Muscle of leg (tissue), 11 donors: ENCODE data around the gene PARD6G. TPM values are rescaled to one million over a fixed set of nuclear protein-coding genes. Genes with fewer than 3 reads are reported as not detected.

ENCODE experiments used
- DNase-seq: peaks from one replicate; pipeline ENCODE4 v3.0.0; 2013
- H3K27ac ChIP-seq: one replicate; pipeline ENCODE4 v1.5.1; 2013; ENCODE audit warnings: mild to moderate bottlenecking, low read length, control low read depth
- H3K27me3 ChIP-seq: one replicate; pipeline ENCODE4 v1.6.1; 2013; ENCODE audit warnings: low read length; ENCODE audit not compliant: control insufficient read depth, insufficient read depth
- H3K36me3 ChIP-seq: one replicate; pipeline ENCODE4 v1.6.1; 2013; ENCODE audit warnings: low read length; ENCODE audit not compliant: control insufficient read depth, insufficient read depth
- H3K4me1 ChIP-seq: one replicate; pipeline ENCODE4 v1.6.1; 2013; ENCODE audit warnings: low read length; ENCODE audit not compliant: control insufficient read depth, insufficient read depth
- H3K4me3 ChIP-seq: one replicate; pipeline ENCODE4 v1.5.1; 2013; ENCODE audit warnings: low read length, control low read depth
- H3K9me3 ChIP-seq: replicated peaks from 2 replicates; pipeline ENCODE4 v1.6.1; 2013; ENCODE audit warnings: low read depth, low read length; ENCODE audit not compliant: control insufficient read depth
- WGBS: methylation state at CpG from one replicate; pipeline ENCODE4 v1.1.5; 2013; ENCODE audit warnings: missing lambda C conversion rate; ENCODE audit not compliant: insufficient coverage; 5-methylcytosine and 5-hydroxymethylcytosine counted together
- polyA plus RNA-seq, 8 donors: library from polyadenylated mRNA; unstranded; fragments of 120-200 nt; gene quantifications; one replicate each; pipeline versions ENCODE4 v1.2.1 to v1.2.3, GENCODE V29; 2013; ENCODE audit warnings: inconsistent platforms in 1 of 8, low replicate concordance in 1 of 8; ENCODE audit not compliant: insufficient read length in 8 of 8, insufficient read depth in 1 of 8
- total RNA-seq: library from RNA; stranded (reverse); fragments of 120-200 nt; gene quantifications from one replicate; pipeline ENCODE4 v1.2.4, GENCODE V29; 2013

PARD6G gene
- total and polyA plus RNA-seq, 9 donors = 2.9 to 9.6 (median 6.9) TPM

DNA sequence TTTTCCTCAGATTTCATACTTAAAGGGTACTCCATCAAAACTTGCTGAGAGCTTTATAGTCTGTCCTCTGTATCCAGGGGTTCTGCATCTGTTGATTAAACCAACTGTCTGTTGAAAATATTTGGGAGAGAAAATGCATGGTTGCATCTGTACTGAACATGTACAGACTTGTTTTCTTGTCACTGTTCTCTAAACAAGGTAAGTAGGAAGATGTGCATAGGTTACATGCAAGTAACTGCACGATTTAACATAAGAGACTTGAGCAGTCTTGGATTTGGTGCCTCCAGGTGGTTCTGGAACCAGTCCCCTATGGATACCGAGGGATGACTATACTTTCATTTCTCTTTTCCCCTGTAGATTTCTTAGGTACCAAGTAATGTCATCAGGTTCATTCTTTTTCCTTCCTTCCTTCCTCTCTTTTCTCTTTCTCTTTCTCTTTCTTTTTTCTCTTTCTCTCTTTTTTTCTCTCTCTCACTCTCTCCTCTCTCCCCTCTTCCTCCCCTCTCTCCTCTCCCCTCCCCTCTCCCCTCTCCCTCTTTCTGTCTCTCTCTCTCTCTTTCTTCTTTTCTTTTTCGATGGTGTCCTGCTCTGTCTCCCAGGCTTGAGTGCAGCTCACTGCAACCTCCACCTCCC, 115.0 kb downstream of the PARD6G start:
- WGBS = 69% methylated on average over 3 of the region's 3 CpGs
- peaks cover 38% of the 10 kb centered on the region for H3K36me3 ChIP-seq
- DNase-seq = no peak

DNA sequence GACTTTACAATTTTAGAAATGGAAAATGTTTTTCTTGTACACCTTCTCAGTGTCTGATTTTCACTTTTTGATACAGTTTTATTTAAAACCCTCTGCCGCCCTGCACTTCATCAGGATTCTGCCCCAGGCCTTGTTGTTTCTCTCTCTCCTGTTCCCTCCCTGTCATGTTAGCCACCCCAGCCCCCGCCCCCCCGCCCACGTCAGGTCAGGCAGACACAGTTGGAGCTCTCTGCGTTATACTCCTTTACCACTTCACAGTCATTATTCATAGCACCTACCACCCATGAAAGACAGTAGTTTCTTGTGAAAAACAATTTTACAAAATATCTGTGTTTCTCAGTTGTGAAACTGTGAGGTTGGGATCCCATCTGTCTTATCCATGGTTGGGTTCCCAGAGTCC, 116.8 kb downstream of the PARD6G start:
- 100% methylated on average over 1 of the region's 5 CpGs for WGBS

More for the DNA sequence above, 115.0 kb downstream of the PARD6G start:
- Histone ChIP-seq H3K27ac (no peak overlapping the region), H3K4me3 (no peak overlapping the region), H3K4me1 (no peaks in the 10 kb centered on the region), H3K9me3 (no peaks in the 10 kb centered on the region), H3K27me3 (no peaks in the 10 kb centered on the region)

DNA sequence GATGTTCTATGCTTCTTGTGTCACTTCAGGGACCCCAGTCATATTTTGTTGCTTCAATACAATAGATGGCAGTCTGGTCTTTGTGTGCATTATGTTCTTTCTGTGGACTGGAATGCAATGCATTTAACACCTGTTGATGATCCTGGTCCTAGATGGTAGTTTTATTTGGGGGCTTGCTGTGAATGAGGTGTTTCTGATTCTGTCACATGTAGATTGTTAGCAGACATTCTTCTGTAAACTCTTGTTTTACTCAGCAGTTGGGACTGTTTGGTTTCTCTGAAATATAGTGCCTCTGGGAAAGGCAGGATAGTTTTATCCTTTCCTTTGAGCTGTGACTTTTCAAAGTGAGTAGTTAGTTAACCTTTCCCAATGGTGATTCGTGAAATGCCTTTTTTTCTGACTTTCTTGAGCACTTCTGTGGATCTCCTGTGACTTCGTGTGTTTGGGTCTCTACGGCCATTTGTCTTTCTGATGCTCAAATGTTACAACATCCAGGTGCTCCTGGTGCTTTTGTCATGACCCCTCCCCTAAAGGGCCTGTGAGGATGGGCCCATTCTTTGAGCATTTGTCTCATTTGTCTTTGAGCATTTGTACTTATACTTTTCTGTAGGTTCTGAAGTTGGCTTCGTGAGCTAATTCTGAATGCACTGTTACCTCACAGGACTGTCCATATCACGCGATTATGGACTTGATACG, 117.5 kb downstream of the PARD6G start:
- Histone ChIP-seq H3K4me1 (no peaks in the 10 kb centered on the region), H3K36me3 (peaks cover 17% of the 10 kb centered on the region), H3K4me3 (no peak overlapping the region), H3K9me3 (peaks cover 3% of the 10 kb centered on the region), H3K27ac (no peak overlapping the region), H3K27me3 (no peaks in the 10 kb centered on the region)
- 74% methylated on average over 3 of the region's 7 CpGs for WGBS
- no peak for DNase-seq

More for the DNA sequence above, 116.8 kb downstream of the PARD6G start:
- H3K9me3 ChIP-seq = peaks cover 3% of the 10 kb centered on the region
- H3K27ac ChIP-seq = no peak overlapping the region
- no peaks in the 10 kb centered on the region for H3K4me1 ChIP-seq
- peaks cover 21% of the 10 kb centered on the region for H3K36me3 ChIP-seq
- no peak overlapping the region for H3K4me3 ChIP-seq
- no peaks in the 10 kb centered on the region for H3K27me3 ChIP-seq
- no peak for DNase-seq

DNA sequence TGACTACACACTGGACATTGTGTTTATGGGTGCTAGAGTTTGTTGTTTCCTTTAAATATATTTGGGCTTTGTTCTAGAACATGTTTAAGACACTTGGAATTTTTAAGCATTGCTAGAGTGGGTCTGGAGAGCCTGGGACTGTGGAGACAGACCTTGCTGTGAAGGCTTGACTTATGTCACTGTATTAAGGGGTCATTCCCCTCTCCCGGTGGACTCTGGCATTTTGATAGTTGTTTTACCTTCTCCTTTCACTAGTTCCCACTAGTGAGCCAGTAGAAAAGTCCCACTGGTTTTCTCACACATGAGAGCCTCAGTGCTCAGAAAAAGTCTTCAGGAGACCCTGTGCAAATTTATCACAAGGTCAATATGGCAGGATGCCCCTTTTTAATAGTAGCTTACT, 119.7 kb downstream of the PARD6G start:
- DNase-seq = no peak
- Histone ChIP-seq H3K4me1 (no peaks in the 10 kb centered on the region), H3K4me3 (no peak overlapping the region), H3K9me3 (peaks cover 3% of the 10 kb centered on the region), H3K27ac (no peak overlapping the region), H3K36me3 (no peaks in the 10 kb centered on the region), H3K27me3 (no peaks in the 10 kb centered on the region)
- WGBS = no CpG with 5 or more reads among the region's 1 CpG

DNA sequence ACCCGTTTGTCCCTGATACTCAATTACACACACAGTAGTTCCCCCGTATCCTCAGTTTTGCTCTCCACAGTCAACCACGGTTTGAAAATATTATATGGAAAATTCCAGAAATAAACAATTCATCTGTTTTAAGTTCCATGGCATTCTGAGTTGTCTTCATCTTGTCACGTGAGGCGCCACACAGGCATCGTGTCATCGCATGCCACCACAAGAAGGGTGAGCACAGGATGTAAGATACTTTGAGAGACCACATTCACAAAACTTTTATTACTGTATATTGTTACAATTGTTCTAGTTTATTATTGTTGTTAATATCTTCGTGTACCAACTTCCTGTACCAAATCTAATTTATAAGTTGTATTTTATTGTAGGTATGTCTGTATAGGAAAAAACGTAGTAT, 120.5 kb downstream of the PARD6G start:
- Histone ChIP-seq H3K9me3 (peaks cover 3% of the 10 kb centered on the region), H3K4me1 (no peaks in the 10 kb centered on the region), H3K4me3 (no peak overlapping the region), H3K36me3 (no peaks in the 10 kb centered on the region), H3K27ac (no peak overlapping the region), H3K27me3 (no peaks in the 10 kb centered on the region)
- WGBS = 100% methylated on average over 1 of the region's 9 CpGs
- no peak for DNase-seq

DNA sequence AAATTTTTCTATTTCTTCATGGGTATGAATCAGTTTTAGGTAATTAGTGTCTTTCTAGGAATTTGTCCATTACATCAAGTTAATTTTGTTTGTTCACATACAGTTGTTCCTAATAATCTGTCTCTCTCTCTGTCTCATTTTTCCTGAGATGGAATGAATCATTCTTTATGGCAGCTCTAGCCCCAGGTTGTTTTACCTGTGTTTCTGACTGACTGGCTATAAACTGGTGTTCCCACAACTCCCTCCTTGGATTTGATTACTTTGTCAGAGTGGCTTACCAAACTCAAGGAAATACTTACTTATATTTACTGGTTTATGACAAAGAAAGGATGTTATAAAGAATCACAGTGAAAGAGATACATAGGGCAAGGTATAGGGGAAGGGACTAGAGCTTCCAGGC, 123.2 kb downstream of the PARD6G start:
- no peak overlapping the region for H3K4me3 ChIP-seq
- peaks cover 3% of the 10 kb centered on the region for H3K9me3 ChIP-seq
- peaks cover 10% of the 10 kb centered on the region for H3K36me3 ChIP-seq
- DNase-seq = no peak
- no peak overlapping the region for H3K27ac ChIP-seq
- H3K4me1 ChIP-seq = no peaks in the 10 kb centered on the region
- H3K27me3 ChIP-seq = no peaks in the 10 kb centered on the region

DNA sequence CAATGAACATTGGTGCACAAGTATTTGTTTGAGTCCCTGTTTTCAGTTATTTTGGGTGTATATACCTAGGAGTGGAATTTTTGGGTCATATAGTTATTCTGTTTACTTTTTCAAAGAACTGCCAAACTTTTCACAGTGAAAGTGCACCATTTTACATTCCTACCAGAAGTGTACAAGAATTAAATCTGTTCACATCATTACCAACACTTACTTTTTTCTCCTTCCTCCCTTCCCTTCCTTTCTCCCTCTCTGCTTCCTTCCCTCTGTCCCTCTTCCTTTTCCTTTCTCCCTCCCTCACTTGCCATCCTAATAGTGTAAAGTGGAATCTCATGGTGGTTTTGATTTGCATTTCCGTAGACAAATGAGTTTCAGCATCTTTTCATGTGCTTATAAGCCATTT, 126.4 kb downstream of the PARD6G start:
- no CpG with 5 or more reads among the region's 1 CpG for WGBS
- Histone ChIP-seq H3K27ac (no peak overlapping the region), H3K27me3 (no peaks in the 10 kb centered on the region), H3K4me1 (no peaks in the 10 kb centered on the region), H3K36me3 (peaks cover 10% of the 10 kb centered on the region), H3K9me3 (no peaks in the 10 kb centered on the region), H3K4me3 (no peak overlapping the region)
- no peak for DNase-seq

DNA sequence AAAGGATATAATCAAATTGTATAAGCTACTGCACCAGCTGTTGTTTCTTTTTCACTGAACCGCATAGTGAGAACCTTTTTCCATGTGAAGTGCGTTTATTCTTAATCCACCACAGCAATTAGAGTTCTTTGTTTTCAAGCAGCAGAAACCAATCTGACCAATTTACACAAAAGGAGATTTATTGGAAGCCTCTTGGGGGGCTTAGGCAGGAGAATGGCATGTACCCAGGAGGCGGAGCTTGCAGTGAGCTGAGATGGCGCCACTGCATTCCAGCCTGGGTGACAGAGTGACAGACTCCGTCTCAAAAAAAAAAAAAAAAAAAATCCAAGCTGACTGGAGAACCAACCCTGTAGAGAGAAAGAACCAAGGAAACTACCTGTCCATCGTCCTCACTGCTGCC, 128.2 kb downstream of the PARD6G start:
- Histone ChIP-seq H3K27ac (no peak overlapping the region), H3K27me3 (no peaks in the 10 kb centered on the region), H3K4me1 (no peaks in the 10 kb centered on the region), H3K9me3 (no peaks in the 10 kb centered on the region), H3K36me3 (peaks cover 10% of the 10 kb centered on the region), H3K4me3 (no peak overlapping the region)
- 60% methylated on average over 1 of the region's 6 CpGs for WGBS
- DNase-seq = no peak

DNA sequence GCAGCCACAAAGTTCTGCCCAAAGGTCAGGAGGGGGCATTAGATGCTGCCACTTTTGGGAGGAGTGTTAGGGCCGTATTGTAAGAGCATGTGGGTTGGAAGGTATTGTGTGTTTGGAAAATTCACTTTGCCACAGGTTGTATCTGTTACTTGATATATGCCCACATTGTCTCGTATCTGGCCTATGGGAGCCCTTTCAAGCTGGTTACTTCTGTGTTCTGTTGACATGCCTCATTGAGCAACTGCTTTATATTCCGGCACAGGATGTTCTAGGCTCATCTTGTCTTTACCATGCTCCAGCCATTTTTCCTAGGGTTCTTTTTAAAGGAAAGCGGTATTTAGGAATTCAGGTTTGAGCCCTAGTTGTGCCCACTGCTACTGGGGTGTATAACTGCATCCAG, 132.3 kb downstream of the PARD6G start:
- Histone ChIP-seq H3K36me3 (peaks cover 9% of the 10 kb centered on the region), H3K4me1 (peaks cover 8% of the 10 kb centered on the region), H3K9me3 (no peaks in the 10 kb centered on the region), H3K27me3 (no peaks in the 10 kb centered on the region), H3K27ac (no peak overlapping the region), H3K4me3 (no peak overlapping the region)
- DNase-seq = no peak
- WGBS = 69% methylated on average over 2 of the region's 4 CpGs

DNA sequence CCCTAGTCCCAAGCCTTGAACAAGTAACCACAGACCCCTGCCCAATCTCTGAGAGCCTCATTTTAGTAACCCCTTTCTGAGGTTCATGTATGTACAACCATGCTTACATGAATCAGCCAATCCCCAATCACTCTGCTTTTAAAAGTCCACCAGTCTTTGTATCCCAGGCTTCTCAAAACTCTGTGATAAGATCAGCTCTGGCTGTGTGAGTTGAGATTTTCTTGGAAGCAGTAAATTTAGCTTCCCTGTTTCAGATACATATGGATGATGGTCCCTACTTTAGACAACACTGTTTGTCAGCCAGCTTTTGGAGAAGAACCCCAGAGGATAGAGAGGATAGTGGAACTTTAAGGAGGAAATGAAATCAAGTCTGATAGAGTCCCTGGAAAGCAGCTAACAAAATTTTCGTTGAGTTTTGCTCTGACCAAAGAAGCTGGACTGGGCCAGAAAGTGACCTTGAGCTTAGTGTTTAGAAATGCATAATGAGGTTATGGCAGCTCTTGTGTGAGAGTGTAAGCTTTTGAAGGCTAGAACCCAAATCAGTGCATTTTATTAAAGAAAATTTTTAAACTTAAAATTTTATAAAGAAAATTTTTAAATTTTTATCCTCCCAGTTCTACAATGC, 134.6 kb downstream of the PARD6G start:
- H3K27ac ChIP-seq = no peak overlapping the region
- peak; percentile 46 for DNase-seq
- 17% methylated on average over 1 of the region's 1 CpG for WGBS

More for the DNA sequence above, 134.6 kb downstream of the PARD6G start:
- Histone ChIP-seq H3K36me3 (no peaks in the 10 kb centered on the region), H3K9me3 (peaks cover 3% of the 10 kb centered on the region), H3K27me3 (no peaks in the 10 kb centered on the region), H3K4me3 (no peak overlapping the region), H3K4me1 (peaks cover 8% of the 10 kb centered on the region)
